Prostate gland (tissue), 2 donors: ENCODE measurements around the gene FAS. TPM values are rescaled to one million over a fixed set of nuclear protein-coding genes. Genes with fewer than 3 reads are reported as not detected.

Source experiments
- DNase-seq: peaks from one replicate; pipeline ENCODE4 v3.0.0-alpha.2; 2019; ENCODE audit warnings: low spot score
- H3K27ac ChIP-seq, 2 donors: fragments of 200-600 bp; sonication (generic); 2 replicates each; pipeline ENCODE4 v1.5.1; 2017 to 2019
- H3K27me3 ChIP-seq: fragments of 200-600 bp; sonication (generic); replicated peaks from 2 replicates; pipeline ENCODE4 v1.5.1; 2019; ENCODE audit not compliant: insufficient read depth
- H3K36me3 ChIP-seq, 2 donors: fragments of 200-600 bp; sonication (generic); 1 replicate in 1 of 2; 2 replicates in 1 of 2; pipeline versions ENCODE4 v1.5.1 to v1.8.1; 2017 to 2019
- H3K4me1 ChIP-seq: fragments of 200-600 bp; sonication (generic); replicated peaks from 2 replicates; pipeline ENCODE4 v1.5.1; 2019
- H3K4me3 ChIP-seq, 2 donors: fragments of 200-600 bp; sonication (generic); 2 replicates each; pipeline ENCODE4 v1.5.1; 2017 to 2019
- H3K9me3 ChIP-seq: fragments of 200-600 bp; sonication (generic); 2 replicates; pipeline ENCODE4 v1.5.1; 2017
- POLR2A ChIP-seq: fragments of 450-650 bp; IDR thresholded peaks from one replicate; pipeline ENCODE4 v1.6.1; 2016; ENCODE audit warnings: antibody characterized with exemption, mild to moderate bottlenecking
- POLR2AphosphoS5 ChIP-seq: sonication (generic); formaldehyde crosslinking; IDR thresholded peaks from one replicate; pipeline ENCODE4 v1.6.1; 2017; ENCODE audit warnings: antibody characterized with exemption
- WGBS: methylation state at CpG from one replicate; pipeline ENCODE4 v1.1.5; 2018; 5-methylcytosine and 5-hydroxymethylcytosine counted together
- intact Hi-C: fragments of 100-400 bp; cut with DNase I; formaldehyde crosslinking; loops from one replicate; pipeline ENCODE4 v1.14.2; 2022
- microRNA-seq: library from miRNA; unstranded; fragments of <30 nt; microRNA quantifications from one replicate; pipeline ENCODE4, GENCODE V29; 2016
- small RNA-seq, 2 donors: library from RNA; depleted of rRNA; stranded (forward); fragments of <200 nt; gene quantifications; one replicate each; pipeline ENCODE3, GENCODE V24; 2016
- total RNA-seq, 2 donors: library from RNA; depleted of rRNA; stranded (reverse); fragments of >200 nt; gene quantifications; one replicate each; pipeline ENCODE4 v1.1.0, GENCODE V29; 2016
- TF ChIP-seq, protein P1 (sequence below), 4 experiments: fragments of 200-600 bp in 2 of 4; fragments of 450-650 bp in 2 of 4; sonication (generic) in 2 of 4; IDR thresholded peaks; 1 replicate in 3 of 4; 2 replicates in 1 of 4; pipeline ENCODE4 v1.5.1; 2016 to 2019; ENCODE audit warnings: antibody characterized with exemption in 4 of 4, mild to moderate bottlenecking in 2 of 4, moderate library complexity in 2 of 4

The FAS gene
- total RNA-seq, 2 donors from 2014 or later, result 13.7 to 17.7 TPM

DNA sequence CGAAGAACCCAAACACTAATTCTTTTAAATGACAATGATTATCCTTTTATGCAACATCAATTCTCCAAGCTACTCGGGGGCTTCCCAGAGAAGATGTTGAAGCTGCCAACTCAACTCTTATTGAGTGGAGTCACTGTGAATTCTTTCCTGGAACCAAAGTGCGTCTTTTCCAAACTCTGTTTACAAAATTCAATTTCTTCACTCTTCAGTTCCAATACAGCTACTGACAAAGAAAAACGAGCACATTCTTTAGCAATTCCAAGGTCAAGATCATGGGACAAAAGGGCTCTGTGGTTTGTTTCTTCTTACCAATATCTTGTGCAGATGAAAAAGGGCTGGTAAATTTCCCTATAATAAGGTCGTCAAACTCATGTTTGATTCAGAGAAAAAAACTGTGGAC is 74.2 kb downstream of the FAS start:
- WGBS, result 40% methylated on average over 5 of the region's 5 CpGs
- intact Hi-C loops, result no loop called here
- Histone ChIP-seq H3K4me1 (no peaks in the 10 kb centered on the region), H3K4me3 (no peak overlapping the region), H3K9me3 (no peaks in the 10 kb centered on the region), H3K27ac (no peak overlapping the region), H3K36me3 (no peaks in the 10 kb centered on the region), H3K27me3 (no peaks in the 10 kb centered on the region)
- TF ChIP-seq POLR2AphosphoS5, result no peak
- TF ChIP-seq, protein P1, sequence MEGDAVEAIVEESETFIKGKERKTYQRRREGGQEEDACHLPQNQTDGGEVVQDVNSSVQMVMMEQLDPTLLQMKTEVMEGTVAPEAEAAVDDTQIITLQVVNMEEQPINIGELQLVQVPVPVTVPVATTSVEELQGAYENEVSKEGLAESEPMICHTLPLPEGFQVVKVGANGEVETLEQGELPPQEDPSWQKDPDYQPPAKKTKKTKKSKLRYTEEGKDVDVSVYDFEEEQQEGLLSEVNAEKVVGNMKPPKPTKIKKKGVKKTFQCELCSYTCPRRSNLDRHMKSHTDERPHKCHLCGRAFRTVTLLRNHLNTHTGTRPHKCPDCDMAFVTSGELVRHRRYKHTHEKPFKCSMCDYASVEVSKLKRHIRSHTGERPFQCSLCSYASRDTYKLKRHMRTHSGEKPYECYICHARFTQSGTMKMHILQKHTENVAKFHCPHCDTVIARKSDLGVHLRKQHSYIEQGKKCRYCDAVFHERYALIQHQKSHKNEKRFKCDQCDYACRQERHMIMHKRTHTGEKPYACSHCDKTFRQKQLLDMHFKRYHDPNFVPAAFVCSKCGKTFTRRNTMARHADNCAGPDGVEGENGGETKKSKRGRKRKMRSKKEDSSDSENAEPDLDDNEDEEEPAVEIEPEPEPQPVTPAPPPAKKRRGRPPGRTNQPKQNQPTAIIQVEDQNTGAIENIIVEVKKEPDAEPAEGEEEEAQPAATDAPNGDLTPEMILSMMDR (IDR thresholded peaks at IDR 0.05), result no peak
- no peak for TF ChIP-seq POLR2A
- no peak for DNase-seq

Small RNA genes within 50 kb of the gene (microRNA-seq; reads per million reads assigned to microRNA genes)
- gene MIR4679-1 (not detected), gene MIR4679-2 (not detected)

Small RNA genes within 50 kb of the gene (small RNA-seq; reads per million reads assigned to genes)
- 0 reads per million in 2 donors for gene MIR4679-2
- 0 reads per million in 2 donors for gene RF02116

Other genes starting within 250 kb of the FAS start
- not detected for gene LIPN, start 230.8 kb upstream of the FAS start, total RNA-seq
- gene LIPM, start 188.1 kb upstream of the FAS start, total RNA-seq, result not detected
- gene ANKRD22, start 139.0 kb upstream of the FAS start, total RNA-seq, result 1 to 10 TPM; 2.8 to 3.1 TPM
- gene STAMBPL1, start 110.6 kb upstream of the FAS start, total RNA-seq, result 1 to 10 TPM; 3.6 to 5.8 TPM
- 1,000 to 10,000 TPM; 1,024 to 1,957 TPM for gene ACTA2, start 38.0 kb upstream of the FAS start, total RNA-seq
- gene CH25H, start 216.5 kb downstream of the FAS start, total RNA-seq, result 1 to 10 TPM; 1.1 to 1.6 TPM